AML-193 (cell line): ENCODE results near the gene RFFL.
"Not testable (repeated sequence)": the region's sequence is repeated elsewhere in the genome, so short reads cannot be mapped to it uniquely, and the experiment has no call there.

Experiments used
- DNase-seq, 2 experiments: peaks; one replicate each; lab custom pipeline; 2025; lab: John Stamatoyannopoulos, UW

RFFL gene

GRCh38 chr17:35063514-35064223 lies at the start of gene RFFL:
Gene RFFL, minus strand, starts transcription at chr17:35063707. Its CDS starts 37,154 bp downstream, at chr17:35026553.
- peak; percentile 100 for DNase-seq

GRCh38 chr17:35110791-35111190 lies 47.3 kb upstream of the RFFL start:
- not testable (repeated sequence) for DNase-seq

GRCh38 chr17:35104844-35105450 lies 41.4 kb upstream of the RFFL start:
- no peak for DNase-seq

- DNase-seq = no peak
These were observed 39.8 kb upstream of the RFFL start for GRCh38 chr17:35103271-35103670.

GRCh38 chr17:35101725-35102124 lies 38.2 kb upstream of the RFFL start:
- no peak for DNase-seq

- no peak for DNase-seq
These were observed 37.5 kb upstream of the RFFL start for GRCh38 chr17:35101036-35101435.

GRCh38 chr17:35099908-35100307 lies 36.4 kb upstream of the RFFL start:
- DNase-seq = no peak

- DNase-seq = no peak
These were observed 34.3 kb upstream of the RFFL start for GRCh38 chr17:35097776-35098175.

- no peak for DNase-seq
These were observed 32.2 kb upstream of the RFFL start for GRCh38 chr17:35095741-35096140.

- peak; percentile 38 to 61 for DNase-seq
These were observed 31.4 kb upstream of the RFFL start for GRCh38 chr17:35094902-35095301.

- DNase-seq = not testable (repeated sequence)
These were observed 27.2 kb upstream of the RFFL start for GRCh38 chr17:35090707-35091106.

GRCh38 chr17:35089586-35090296 lies 26.2 kb upstream of the RFFL start:
- peak; percentile 68 to 75 for DNase-seq

GRCh38 chr17:35088881-35089585 lies 25.5 kb upstream of the RFFL start:
- peak; percentile 83 to 85 for DNase-seq

- DNase-seq = peak; percentile 65 to 74
These were observed 24.9 kb upstream of the RFFL start for GRCh38 chr17:35088356-35088880.

GRCh38 chr17:35087731-35088355 lies 24.3 kb upstream of the RFFL start:
- peak; percentile 65 to 74 for DNase-seq

- DNase-seq = no peak
These were observed 23.5 kb upstream of the RFFL start for GRCh38 chr17:35086931-35087573.

- DNase-seq = no peak
These were observed 22.7 kb upstream of the RFFL start for GRCh38 chr17:35086164-35086563.

GRCh38 chr17:35084987-35085386 lies 21.5 kb upstream of the RFFL start:
- DNase-seq = no peak

GRCh38 chr17:35083071-35083470 lies 19.6 kb upstream of the RFFL start:
- DNase-seq = no peak

- DNase-seq = no peak
These were observed 18.7 kb upstream of the RFFL start for GRCh38 chr17:35082073-35082657.

GRCh38 chr17:35081638-35082037 lies 18.1 kb upstream of the RFFL start:
- DNase-seq = no peak
